GM18508 (cell line): ENCODE results near the gene GRIN1.
"Not testable (repeated sequence)": the region's sequence is repeated elsewhere in the genome, so short reads cannot be mapped to it uniquely, and the experiment has no call there.

Experiments used
- ATAC-seq: cut with Tn5 transposase; IDR thresholded peaks from one replicate; pipeline ENCODE4 v1.9.1; 2021; ENCODE audit warnings: moderate number of reproducible peaks; ENCODE audit not compliant: insufficient read depth, unreplicated experiment

GRIN1 gene

DNA sequence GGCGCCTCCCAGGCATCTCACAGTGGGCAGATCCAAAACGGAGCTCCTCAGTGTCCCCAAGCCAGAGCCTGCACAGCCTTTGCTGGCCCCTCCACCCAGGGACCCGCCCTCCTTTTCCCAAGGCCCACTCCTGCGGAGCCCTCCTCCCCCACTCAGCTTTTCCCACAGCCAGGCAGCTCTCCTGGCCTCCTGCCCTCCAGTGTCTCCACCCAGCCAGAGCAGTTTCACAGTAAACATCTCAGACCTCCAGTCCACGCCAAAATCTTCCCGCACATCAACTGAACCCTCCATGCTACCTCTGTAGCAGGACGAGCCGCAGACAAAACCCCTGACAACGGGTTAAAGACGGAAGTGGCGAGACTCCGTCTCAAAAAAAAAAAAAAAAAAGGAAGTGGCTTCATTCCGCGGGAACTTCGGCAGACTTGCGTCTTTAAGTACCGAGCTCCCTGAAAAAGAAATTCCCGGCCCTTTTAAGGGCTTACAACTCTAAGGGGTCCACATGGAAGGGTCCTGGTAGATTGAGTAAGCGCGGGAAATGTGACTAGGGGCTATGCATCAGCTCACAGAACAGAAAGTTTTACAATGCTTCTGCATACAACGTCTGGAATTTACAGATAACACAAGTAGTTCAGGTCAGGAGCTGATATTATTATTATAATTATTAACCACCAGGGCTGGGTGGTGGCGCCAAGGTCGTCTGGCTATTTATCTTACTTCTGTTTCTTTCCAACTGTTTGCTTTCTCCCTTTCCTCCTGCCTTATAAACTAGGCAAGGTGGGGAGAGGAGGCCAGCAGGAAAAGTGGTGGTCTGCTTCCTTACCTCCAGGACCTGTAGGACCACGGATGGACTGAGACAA lies 11.4 kb upstream of the GRIN1 start:
- ATAC-seq = no peak

DNA sequence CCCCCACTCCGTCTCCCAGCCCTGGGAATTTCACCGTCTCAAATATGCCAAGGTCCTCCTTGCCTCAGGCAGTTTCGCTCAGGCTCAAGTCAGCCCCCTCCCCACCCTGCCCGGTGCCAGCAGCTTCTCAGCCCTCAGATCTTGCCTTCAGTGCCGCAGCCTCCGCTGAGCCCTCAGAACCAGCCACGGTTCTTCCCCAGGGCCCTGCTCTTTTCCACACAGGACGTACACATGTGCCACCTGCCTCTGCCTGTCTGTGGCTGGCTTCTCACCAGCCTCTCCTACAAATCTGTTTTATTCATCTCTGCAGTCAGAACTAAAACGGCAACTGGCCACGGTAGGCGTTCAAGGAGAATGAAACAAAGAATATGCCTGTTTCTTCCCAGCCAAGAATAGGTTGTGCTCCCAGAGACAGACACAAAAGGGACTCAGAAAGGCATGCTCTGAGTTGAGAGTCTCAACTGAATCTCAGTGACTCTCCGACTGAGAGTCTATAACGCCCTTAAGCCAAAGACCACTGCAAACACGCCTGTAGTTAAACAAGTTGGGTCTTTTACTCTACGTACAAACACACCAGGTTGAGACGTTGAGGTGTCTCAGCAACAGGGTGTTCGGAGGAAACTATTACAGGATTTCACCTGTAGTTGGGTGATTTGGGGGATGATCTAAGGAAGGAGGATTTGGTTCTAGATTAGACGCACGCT lies 10.6 kb upstream of the GRIN1 start:
- no peak for ATAC-seq

DNA sequence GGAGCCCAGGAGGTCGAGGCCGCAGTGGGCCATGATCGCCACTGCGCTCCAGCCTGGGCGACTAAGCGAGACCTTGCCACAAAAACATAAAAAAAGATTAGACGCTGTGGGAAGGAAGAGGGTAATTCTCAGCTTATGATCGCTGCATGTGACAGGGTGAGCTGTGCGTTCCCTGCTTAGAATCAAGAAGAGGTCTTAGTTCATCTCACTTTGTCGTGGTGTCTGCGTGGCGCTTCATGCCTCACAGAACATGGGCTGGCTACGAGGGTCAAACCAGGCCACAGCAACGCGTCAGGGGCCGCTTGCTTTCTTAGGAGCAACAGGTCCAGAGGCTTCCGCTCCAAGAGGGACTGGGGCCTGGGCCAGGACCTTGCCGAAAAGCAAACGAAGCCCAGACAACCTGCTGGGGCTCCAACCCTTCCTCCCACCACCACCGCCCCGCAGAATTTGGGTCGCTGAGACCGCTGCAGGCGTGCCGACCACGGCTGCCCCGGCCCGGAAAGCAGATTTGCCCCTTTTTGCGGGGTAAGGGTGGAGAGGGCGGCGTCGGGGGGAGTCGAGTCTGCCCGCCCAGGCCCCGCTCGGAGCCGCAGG lies 10.0 kb upstream of the GRIN1 start:
- ATAC-seq = no peak

DNA sequence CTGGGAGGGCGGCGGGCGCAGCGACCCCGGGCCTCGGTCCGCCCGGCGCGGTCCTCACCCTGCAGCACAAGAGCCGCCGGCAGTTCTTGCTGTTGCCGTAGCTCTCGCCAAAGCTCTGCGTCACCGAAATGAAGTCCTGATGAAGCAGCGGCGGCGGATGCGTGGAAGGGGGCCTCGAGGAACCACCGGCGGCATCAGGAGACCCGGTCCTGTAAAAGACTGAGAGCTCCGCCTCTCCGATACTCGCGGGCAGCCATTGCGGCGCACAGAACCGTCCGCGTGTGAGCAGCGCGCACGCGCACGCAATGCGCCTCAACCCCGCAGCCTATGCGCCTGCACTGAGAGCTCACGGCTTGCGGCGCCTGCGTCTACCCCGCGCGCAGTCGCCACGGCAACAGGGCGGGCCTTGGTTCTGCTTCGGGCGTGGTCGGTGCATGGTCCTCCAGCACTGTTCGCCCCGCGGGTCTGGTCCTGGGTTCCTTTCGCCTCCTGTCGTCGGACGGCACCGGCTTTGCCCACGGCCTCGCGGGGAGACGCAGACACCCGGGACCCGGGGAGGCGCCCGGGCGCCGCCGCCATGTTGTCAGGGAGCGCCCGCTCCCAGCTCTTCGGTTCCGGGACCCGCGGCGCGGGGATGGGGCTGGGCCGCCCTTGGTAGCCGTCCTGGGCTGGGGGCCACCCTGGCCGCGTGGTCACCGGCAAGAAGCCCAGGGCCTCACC lies 9.3 kb upstream of the GRIN1 start:
- ATAC-seq = no peak

DNA sequence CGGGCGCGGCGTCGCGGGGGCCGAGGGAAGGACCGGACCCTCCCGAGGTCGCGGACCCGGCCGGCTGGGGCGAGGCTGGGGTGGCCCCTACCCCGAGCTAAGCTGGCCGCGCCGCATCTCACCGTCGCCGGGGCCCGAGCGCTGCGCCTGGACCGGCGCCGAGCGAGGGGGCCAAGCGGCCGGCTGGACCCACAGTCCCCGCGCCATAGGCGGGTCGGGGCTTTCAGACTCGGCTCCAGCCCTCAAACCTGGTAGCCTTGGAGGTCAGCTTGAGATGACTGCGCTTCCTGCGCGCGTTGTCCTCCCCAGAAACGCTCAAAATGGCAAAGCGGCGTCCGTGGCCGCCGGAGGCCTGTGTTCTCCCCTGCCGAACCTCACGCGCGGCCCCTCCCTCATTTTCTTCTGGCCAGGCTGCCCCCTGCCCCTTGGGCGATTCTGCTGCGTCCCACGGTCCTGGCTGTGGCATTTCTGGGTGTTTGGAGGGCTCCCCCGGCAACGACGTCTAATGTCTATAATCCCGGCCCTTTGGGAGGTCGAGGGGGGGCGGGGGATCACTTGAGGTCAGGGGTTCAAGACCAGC lies 8.7 kb upstream of the GRIN1 start:
- no peak for ATAC-seq

DNA sequence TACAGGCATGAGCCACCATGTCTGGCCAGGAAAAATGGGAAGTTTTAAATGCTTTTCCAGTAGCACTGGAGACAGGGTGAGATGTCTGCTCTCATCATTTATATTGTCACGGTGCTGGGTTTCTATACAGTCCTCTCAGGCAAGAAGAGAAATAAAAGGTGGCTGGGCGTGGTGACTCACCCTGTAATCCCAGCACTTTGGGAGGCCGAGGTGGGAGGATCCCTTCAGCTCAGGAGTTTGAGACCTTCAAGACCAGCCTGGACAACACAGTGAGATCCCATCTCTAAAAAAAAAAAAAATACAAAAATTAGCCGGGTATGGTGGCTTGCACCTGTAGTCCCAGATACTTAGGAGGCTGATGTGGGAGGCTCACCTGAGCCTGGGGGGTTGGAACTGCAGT lies 4.8 kb upstream of the GRIN1 start:
- ATAC-seq = no peak

DNA sequence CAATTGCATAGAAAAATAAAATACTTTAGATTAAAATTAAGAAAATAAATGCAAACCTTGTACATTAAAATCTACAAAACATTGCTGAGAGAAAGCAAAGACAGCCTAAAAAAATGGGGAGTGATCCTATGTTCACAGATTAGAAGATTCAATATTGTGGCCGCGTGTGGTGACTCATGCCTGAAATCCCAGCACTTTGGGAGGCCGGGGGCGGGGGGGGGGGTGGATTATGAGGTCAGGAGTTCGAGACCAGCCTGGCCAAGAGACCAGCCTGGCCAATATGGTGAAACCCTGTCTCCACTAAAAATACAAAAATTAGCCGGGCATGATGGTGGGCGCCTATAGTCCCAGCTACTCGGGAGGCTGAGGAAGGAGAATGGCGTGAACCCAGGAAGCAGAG lies 3.8 kb upstream of the GRIN1 start:
- ATAC-seq = not testable (repeated sequence)

DNA sequence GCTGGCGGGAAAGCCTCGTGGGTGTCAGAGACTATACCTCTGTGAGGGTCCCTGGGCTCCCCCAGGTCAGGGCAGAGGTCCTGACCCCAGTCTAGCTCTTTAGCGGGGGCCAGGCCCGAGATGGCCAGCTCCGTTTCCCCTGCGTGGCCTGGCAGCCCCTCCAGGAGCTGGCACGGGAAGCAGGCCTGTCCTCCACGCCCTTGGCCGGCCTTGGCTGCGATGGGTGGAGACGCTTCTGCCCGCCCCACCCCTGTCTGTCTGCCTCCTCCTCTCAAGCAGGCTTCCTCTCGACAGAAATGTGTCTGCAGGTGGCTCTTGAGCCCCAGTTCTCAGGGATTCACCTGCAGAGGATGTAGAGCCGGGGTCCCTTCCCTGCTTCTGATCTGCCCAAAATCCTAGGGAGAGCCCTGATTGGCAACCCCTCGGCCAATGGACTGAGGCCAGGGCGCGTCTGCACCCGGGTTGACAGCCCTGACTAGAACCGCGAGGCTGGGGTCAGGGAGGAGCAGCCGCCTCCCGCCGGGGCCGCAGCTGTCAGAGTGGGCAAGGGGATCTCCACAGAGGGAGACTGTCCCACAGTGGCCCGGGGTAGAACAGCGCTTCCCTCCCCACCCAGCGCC lies 2.6 kb upstream of the GRIN1 start:
- no peak for ATAC-seq

DNA sequence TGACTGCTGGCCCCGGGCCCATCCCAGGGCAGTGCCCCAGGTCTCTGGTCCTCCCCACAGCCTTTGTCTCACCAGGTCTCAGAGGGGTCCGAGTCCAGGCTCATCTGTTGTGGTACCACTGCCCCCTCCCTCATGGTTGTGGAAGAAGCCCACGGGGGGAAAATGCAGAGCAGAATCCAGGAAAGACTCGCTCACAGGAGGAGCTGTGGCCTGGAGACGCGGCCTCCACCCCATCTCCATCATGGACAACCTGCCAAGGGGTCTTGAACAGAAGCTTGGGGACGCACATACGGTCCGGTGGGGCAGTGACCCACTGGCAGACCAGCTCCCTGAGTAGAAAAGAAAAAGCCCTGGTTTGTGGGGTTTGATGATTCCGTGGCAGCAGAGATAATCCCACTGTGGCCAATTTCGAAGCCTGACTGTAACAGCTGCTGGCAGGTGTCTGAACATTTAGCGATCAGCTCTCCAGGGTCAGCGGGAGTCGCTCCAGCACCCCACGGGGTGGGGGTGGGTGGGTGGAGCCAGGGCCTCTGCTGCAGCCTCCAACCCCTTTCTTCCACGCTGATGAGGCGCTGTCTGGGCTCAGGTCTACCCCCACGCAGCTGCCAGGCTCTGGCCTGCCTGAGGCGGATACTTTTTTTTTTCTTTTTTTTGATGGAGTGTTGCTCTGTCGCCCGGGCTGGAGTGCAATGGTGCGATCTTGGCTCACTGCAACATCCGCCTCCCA lies 1.9 kb upstream of the GRIN1 start:
- no peak for ATAC-seq

DNA sequence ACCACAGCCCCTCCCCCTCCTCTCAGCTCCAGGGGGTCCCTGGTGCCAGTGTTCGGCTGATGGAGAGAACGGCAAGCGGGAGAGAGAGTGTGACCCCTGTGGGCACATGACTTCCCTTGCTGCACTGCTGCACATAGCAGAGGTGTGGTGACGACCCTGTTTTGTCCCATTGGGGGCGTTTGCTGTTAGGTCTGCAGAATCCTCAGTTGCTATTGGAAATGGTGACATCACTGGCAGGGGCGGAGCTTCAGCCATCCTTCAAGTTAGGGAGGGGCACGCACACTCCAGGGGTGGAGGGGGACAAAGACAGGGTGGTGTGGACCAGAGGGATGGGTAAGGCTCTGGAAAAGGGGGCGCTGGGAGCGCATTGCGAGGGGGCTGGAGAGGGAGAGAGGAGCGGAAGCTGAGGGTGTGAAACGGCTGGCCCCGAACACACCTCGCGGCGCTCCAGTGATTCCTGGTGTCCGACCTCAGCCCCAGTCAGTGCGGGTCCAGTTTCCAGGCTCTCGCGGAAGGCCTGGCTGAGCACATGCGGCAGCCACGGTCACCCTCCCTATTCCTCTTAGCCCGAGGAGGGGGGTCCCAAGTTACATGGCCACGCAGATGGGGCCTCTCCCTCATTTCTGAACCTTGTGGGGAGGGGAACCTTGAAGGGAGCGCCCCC lies 764 bp upstream of the GRIN1 start:
- ATAC-seq = no peak

DNA sequence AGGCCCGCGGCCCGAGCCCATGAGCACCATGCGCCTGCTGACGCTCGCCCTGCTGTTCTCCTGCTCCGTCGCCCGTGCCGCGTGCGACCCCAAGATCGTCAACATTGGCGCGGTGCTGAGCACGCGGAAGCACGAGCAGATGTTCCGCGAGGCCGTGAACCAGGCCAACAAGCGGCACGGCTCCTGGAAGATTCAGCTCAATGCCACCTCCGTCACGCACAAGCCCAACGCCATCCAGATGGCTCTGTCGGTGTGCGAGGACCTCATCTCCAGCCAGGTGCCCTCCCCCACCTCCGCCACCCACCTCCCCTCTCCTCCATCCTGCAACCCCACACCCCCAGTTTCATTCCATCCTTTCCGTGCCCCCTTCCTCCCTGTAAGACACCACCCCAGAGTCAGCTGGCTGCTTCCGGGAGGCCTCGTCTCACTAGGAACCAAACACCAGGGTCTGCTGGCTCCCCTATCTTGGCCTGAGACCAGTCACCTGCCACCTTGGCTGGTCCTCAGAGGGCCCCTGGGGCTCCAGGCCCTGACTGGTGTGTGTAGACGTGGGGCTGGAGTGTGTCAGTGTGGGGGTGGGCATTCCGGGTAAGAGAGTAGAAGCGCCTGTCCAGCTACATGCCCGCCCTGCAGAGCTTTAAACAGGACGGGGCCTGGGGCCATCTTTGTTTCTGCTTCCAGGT lies 655 bp downstream of the GRIN1 start:
- no peak for ATAC-seq

DNA sequence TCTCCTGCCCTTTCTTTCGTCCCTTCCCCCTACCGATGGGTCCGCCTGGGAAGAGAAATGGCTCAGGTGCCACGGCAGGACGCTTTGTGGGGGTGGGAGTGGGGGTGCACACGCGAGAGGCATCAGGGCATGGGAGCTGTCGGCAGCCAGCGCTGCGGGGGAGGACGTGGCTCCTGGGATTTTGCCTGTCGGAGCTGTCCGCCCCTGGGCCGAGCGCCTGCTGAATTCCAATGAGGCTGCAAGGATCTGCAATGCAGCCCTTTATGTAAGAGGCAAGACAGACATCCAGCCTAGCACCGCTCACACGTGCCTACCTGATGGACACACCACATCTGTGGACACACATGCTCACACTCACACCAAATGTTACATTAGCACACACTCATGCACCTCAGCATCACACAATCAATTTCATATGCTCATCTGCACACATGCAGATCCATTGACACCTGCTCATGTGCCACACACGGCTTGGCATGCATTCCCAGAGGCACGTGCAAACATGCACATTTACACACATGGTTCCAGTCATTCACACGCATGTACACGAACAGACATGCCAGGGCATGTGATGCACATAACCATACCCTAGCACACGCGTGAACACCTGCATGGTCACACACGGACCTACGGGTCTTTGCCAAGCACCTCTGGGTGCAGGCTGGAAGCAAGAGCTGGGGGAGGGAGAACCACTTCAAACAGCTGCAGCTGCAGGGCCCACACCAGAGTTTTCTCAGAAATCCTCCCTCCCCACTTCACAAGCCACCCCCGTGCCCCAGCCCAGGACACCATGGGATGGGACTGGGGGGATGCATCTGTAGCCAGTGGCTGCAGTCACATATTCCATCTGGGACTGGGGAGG lies 1.4 kb downstream of the GRIN1 start:
- ATAC-seq = no peak

DNA sequence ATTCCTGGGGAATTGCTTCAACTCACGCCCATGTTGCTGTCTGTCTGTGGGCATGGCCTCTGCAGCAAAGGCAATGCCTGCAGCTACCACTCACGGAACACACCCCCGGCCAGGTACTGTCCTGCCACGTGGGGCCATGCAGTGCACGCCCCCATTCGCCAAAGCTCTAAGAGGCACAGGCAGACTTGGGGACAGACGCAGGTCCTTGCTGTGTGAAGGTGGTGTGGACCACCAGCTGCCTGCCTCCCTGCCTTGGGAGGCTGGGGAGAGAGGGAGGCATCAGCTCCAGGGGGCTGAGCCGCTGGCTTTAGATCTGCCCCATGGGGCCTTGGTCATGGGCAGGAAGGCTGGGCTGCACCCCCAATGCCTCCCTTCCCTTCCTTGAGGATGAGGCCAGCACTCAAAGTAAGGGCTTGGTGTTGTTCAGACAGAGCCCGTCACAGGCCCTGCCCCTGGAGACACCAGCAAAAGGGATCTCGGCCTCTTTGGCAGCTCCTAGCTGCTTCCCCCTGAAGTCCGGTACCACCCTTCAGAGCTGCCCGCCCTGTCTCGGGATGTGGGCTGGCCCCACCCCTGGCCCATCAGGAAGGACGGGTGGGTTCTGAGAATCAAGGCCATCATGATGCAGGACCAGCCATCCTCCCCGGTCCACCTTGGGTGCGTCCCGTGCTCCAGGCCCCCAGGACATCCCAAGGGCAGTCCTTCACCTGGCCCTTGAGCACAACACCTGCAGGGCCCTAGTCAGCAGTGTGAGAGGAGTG lies 2.3 kb downstream of the GRIN1 start:
- no peak for ATAC-seq

DNA sequence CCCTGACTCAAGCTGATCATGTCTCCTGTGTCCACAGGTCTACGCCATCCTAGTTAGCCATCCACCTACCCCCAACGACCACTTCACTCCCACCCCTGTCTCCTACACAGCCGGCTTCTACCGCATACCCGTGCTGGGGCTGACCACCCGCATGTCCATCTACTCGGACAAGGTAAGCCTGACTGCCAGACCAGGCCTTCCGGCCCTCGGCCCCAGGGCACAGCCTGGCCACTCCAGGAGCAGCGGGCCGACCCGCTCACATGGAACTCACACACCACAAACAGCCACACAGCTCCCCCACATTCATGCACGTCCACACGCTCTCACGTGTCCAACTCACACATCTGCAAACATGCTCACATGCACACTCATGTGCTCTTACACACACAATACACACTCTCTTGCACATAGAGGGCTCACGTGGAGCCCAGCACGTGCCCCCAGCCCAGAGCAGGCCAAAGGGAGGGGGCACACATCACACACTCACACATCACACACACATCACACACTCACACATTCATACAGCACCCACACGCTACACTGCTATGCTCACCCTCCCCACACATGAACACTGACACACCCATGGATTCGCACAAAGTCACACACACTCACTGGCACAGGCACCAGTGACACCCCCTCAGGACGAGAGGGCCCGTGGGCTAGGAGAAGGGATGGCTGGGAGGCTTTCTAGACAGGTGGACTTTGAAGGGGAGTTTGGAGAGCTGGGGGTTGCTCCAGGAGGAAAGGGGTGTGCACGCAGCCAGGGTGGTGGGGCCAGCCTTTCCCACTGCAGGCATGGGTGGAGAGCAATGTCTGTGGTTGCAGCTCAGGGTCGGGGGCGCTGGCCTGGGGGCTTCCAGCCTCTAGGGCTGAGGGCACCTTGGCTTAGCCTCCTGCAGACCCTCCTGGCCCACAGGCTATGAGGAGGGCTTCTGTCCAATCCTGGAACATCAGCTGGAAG lies 3.3 kb downstream of the GRIN1 start:
- ATAC-seq = no peak

DNA sequence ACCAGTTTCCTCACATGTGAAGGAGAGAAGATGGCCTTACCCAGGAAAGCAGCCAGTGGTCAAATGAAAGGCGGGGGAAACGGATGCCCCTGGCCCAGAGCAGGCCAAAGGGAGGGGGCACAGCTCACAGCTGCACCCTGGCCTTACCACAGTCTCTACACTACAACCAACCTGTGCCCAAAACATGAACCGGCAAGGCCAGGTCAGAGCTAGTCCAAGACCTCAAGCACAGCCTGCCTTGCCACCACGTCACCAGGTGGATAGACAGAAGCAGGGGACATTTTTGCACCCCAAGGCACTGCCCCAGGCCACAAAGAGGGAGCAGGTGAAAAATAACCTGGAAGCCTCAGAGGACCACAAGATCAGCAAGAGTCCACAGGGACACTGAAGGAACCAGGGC lies 4.5 kb downstream of the GRIN1 start:
- ATAC-seq = no peak
